GM12891 (cell line): ENCODE measurements around the gene AP3B2.

Experiments used
- POLR2A ChIP-seq: IDR thresholded peaks from 2 replicates; pipeline ENCODE4 v1.6.1; 2011; ENCODE audit warnings: low read depth, low read length, control low read depth
- POLR2AphosphoS5 ChIP-seq: IDR thresholded peaks from 2 replicates; pipeline ENCODE4 v1.6.1; 2011; ENCODE audit warnings: low read depth, low read length, control low read depth
- SPI1 ChIP-seq: IDR thresholded peaks from 2 replicates; pipeline ENCODE4 v1.6.1; 2011; ENCODE audit warnings: low read depth, low read length, control low read depth
- TAF1 ChIP-seq: IDR thresholded peaks from 2 replicates; pipeline ENCODE4 v1.6.1; 2011; ENCODE audit warnings: low read depth, low read length, control low read depth

DNA sequence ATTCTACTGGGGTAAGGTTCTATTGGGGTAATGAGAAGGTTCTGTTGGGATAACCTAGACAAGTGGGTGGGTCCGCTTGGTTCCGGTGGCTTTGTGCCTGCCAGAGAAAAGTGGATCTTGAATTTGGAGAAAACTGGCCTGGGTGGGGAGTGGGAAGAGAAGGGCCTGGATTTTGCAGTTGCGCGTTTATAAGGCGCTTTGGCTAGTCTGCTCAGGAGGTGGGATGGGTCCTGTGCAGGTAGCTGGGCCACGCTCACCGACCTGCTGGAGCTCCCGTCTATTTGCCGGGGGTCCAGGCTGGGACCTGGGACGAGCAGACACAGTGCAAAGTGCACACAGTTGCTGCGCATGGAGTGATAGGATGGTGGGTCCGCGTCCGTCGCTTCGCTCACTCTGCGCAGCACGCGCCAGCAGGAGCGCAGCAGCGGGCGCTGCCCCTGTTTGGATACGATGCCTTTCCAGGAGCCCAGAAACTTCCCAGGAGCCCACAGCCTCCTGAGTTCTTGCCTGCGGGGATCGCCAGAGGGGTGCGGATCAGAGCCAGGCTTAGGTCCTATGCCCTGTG is 1.3 kb upstream of the AP3B2 start:
- TF ChIP-seq POLR2AphosphoS5 (no peak), POLR2A (no peak), TAF1 (no peak), SPI1 (no peak)
